GM19328 (cell line): Measurements from ENCODE around the gene RAC2.
"Not testable (repeated sequence)": the region's sequence is repeated elsewhere in the genome, so short reads cannot be mapped to it uniquely, and the experiment has no call there.

ENCODE experiments used
- ATAC-seq: cut with Tn5 transposase; IDR thresholded peaks from one replicate; pipeline ENCODE4 v1.9.1; 2021; ENCODE audit warnings: mild to moderate bottlenecking, moderate library complexity; ENCODE audit not compliant: unreplicated experiment

The RAC2 gene

DNA sequence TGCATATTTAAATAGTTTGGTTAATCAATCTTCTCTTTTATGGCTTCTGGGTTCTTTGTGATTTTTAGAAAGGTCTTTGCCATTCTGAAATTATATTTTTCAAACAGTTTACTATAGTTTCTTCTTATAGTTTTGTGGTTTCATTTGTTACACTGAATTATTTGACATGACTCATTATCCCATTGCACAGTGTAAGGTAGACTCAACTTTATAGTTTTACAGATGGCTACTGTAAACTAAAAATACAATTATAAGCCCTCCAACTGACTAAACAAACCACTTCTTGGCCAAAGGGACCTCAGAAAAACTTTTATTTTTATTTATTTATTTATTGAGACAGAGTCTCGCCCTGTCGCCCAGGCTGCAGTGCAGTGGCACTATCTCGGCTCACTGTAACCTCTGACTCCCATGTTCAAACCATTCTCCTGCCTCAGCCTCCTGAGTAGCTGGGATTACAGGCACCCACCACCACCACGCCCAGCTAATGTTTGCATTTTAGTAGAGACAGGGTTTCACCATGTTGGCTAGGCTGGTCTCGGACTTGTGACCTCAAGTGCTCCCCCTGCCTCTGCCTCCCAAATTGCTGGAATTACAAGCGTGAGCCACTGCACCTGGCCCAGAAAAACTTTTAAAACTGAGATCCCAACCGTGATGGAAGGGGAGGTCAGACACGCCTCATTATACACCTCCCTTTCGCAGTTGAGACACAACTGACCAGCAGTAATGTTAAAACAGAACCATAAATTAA is 14.1 kb upstream of the RAC2 start:
- ATAC-seq = no peak

DNA sequence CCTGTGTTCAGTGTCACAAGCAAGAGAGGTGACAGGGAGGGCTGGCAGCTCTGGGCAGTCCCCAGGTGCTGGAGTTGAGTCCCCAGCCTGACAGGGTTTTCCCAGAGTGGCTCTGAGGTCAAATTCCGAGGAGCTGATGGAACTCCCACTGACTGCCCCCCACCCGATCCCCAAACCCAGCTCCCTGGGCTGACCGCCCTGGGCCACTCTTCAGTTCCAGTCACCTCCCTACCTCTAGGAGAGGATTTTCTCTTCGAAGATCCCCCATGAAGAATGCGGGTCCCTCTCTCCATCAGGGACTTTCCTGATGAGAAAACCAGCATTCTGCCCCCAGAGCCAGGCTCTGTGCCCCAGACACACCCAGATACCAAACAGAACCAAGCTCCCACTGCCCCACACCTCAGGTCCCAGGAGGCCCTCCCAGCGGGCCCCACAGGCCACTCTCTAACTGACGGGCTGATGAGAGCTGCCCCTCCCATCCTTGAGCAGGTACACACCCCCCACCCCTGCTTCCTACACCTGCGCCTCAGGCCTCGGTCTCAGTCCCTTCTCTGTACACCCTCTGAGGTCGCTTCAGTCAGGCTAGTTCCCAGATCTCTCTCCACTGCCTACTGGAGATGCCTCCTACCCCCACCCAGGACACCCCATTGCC is 12.1 kb upstream of the RAC2 start:
- ATAC-seq = no peak

DNA sequence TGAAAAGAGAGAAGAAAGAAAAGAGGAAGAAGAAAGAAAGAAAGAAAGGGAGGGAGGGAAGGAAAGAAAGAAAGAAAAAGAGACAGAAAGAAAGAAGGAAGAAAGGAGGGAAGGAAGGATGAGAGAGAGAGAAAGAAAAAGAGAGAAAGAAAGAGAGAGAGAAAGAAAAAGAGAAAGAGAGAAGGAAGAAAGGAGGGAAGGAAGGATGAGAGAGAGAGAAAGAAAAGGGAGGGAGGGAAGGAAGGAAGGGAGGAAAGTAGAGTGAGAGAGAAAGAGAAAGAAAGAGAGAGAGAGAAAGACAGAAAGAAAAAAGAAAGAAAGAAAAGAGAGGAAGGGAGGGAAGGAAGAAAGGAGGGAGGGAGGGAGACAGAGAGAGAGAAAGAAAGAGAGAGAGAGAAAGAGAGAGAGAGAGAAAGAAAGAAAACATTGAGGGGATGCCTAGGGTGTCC is 11.5 kb upstream of the RAC2 start:
- no peak for ATAC-seq

DNA sequence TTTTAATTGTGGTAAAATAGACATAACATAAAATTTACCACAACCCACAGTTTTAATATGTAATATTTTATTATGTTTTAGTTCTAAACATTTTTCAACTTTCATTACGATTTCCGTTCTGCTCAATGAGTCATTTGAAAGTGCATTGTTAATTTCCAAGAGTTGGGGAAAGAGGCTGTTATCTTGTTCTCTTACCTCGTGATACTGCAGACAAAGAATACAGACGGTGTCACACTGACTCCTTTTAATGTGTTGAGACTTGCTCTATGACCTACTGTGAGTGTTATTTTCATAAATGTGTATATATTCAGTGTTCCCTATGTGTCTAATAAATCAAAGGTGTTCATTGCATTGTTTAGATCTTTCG is 10.8 kb upstream of the RAC2 start:
- no peak for ATAC-seq

DNA sequence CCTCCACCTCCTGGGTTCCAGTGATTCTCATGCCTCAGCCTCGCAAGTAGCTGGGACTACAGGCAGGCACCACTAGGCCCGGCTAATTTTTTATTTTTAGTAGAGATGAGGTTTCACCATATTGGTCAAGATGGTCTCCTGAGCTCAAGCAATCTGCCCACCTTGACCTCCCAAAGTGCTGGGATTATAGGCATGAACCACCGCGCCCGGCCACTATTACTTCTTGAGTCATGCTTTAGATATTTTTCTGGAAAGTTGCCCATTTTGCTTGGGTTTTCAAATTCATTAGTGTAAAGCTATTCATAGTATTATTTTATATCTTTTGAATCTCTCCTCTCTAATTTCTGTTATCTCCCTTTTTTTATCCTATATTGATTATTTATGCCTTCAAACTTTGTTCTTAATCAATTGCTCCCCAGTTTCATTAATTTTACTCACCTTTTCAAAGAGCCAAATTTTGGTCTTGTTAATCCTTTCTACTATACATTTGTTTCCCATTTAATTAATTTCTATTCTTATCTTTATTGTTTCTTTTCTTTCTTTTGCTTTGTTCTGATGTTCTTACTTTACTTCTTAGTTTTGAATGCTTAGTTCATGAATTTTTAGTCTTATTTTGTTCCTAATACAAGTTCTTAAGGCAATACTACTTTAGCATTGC is 10.3 kb upstream of the RAC2 start:
- no peak for ATAC-seq

DNA sequence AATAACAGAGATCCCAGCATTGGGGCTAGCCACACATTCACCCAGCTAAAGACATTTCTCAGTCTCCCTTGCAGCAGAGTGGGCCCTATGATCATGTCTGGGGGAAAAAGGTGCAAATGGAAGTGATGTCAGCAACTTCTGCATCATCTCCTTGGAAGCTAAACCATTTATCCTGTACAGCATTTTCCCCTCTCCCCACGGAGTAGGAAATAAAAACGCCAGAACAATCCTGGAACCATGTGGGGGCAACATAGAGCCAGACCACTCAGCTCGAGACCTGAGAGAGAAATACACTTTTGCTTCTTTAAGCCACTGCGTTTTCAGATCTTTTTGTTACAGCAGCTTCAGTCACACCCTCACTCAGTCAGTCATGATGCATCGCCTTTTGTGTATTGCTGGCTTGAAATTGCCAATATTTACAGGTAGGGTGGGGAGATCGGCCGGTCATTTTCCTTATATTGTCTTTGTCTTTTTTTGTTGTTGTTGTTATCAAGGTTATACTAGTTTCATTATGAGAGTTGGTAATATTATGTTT is 9.1 kb upstream of the RAC2 start:
- ATAC-seq = no peak

DNA sequence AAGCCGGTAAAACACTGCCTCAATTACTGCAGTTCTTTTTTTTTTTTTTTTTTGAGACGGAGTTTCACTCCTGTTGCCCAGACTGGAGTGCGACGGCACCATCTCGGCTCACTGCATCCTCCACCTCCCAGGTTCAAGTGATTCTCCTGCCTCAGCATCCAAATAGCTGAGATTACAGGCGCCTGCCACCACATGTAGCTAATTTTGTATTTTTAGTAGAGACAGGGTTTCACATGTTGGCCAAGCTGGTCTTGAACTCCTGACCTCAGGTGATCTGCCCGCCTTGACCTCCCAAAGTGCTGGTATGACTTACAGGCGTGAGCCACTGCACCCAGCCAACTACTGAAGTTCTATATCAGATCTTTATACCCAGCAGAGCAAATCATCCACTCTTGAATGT is 7.8 kb upstream of the RAC2 start:
- ATAC-seq = not testable (repeated sequence)

DNA sequence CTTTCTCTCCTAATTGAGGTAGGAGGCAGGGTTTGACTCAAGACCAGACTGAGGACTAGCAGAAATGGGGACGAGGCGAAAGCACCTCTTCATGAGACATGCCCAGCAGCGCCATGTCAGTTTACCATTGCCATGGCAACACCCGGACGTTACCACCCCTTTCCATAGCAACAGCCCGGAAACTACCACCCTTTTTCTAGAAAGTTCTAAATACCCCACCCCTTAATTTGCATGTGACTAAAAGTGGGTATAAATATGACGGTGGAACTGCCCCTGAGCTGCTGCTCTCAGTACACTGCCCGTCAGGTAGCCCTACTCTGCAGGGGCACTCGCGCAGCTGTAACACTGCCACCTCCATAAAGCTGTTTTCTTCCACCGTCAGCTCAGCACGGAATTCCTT is 5.9 kb upstream of the RAC2 start:
- ATAC-seq = no peak

DNA sequence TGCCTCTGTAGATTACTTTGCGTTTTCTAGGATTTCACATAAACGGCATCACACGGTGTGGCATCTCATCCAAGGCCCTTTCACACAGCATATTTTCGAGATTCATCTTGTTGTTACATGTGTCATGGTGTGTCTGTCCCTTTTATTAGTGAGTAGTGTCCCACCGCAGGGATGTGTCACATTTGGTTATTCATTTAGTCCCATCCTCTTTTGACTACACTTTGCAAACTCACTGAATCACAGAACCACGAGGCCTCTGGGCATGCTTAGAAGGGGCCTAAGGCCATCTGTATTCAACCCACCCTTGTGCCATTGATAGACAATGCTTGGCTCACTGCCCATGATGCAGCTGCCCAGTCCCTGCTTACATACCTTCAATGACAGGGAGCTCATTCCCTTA is 4.2 kb upstream of the RAC2 start:
- no peak for ATAC-seq

DNA sequence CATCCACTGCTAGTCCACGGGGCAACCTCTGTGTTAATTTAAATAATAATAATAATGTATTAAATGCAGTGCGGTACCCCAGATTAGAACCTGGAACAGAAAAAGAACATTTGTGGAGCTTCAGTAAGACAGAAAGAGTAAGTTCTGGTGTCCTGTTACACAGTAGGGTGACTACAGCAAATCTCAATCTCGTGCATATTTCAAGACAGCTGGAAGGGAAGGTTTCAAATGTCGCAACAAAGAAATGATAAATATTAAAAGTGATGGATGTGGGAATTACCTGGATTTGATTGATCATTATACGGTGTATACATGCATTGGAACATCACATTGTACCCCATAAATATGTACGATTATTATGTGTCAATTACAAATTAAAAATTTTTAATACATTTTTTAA is 1.7 kb upstream of the RAC2 start:
- ATAC-seq = no peak

DNA sequence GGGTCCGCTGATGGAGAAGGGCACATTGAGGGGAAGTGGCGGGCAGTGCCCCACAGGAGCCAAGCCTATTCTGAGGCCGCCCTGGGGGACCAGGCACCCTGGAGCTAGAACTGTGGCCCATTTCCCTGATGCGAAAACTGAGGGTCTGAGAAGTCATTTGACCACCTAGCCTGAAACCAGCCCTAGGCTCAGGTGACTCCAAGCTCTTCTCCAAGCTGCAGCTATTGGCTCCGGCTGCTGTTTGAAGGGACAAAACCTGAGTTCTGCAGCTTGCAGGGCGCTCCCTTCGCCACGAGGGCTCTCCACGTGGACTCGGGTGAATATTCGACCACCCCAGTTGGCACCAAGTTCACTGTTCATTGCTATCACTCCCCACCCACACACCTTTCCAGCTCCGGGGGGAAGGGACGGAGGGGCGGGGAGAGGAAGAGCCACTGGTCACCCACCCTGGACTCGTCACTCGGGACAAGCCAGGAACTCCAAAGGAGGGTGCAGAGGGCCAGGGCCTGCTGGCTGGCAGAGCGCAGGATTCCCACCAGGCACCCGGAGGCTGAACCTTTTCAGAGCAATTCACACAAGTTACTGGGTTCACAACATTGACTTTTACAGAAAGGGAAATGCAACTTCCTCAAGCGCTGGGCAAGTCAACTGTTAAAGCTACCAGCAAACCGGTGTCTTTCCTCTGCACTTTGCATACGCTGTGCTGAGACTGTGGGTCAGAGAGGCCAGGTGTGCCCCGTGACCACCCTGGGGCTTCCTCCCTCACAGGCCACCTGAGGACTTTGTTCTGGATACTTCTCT is 1.1 kb upstream of the RAC2 start:
- ATAC-seq = no peak

DNA sequence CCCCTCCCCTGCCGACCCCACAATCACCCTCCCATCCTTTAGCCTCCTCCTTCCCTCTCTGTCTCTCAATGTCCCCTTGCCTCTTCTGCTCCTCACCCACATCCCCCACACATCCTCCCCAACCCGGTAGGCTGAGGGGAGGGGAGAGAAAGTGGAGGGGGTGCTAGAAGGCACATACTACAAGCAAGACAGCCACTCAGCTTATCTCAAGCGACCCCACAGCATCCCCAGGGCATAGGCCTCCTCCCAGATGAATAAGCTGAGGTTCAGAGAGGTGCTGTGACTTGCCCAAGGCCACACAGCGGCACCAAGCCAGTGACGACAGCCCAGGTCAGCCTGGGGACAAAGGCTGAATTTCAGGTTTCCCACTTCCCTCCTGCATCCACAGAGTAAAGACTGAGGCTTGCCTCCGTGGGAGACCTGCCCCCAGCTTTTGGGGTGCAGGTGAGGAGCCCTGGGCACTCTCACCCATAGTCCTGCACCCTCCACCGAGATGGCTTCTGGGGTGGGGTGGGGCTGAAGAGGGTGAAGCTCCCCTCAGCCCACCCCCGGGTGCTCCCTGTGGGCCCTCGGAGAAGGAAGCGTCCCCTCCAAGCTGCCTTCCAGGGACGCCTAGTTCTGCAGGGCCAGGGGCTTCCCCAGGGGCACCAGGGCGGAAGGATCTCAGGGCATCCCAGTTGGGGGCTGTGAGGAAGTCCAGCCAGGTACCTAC is 511 bp downstream of the RAC2 start:
- ATAC-seq = no peak

DNA sequence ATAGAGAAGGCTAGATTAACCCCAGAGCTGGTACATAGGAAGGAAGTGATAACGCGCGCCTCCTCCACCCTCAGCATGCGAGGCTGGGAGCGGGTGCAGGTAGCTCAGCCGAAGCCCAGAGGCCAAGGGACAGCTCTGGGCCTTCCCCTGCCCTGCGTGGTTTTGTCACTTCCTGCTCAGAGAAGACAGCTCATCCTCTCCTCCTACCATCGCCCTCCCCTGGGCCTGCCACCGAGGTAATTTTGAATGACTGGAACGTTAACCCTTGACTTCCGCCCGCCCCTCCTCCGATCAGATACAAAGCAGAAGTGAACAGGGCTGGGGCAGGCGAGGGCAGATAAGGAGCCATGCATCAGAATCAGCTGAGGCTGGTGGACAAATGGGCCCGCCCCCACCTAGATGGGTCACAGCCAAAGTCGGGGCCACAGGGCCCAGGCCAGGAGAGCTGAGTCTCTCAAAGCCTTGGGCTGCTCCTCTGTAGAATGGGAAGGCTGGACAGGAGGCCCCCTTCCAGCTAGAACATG is 1.6 kb downstream of the RAC2 start:
- ATAC-seq = peak; percentile 66

DNA sequence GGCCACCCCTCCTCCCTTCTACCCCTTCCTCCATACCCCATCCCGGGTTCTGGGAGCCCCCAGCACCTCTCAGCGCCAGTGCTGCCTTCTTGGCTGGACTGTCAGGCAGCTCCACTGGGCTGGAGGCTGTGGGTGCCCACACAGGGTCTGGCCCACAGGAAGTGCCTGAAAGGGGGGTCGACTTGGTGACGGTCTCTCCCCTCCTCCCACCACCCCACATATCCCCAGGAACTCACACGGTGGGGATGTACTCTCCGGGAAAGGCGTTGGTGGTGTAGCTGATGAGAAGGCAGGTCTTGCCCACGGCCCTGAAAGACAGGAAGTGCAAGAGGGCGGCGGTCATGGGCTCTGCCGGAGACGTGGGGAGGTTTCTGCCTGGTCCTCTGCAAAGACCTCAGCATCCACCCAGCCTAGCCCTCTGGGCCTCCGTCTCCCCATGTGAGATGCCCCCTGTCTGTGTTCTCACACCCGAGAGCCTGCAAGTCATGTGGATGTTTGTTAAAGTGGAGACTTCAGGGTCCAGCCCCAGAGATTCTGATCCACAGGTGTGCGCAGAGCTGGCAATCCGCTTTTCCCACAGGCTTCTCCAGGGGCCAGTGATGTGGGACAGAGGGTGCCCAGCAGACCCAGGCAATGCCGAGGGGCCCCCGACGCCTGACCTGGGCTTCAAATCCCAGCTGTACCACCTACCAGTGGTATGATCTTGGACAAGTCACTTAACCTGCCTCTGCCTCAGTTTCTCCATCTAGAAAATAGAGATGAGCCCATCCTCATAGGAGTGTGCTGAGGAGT is 2.5 kb downstream of the RAC2 start:
- no peak for ATAC-seq

DNA sequence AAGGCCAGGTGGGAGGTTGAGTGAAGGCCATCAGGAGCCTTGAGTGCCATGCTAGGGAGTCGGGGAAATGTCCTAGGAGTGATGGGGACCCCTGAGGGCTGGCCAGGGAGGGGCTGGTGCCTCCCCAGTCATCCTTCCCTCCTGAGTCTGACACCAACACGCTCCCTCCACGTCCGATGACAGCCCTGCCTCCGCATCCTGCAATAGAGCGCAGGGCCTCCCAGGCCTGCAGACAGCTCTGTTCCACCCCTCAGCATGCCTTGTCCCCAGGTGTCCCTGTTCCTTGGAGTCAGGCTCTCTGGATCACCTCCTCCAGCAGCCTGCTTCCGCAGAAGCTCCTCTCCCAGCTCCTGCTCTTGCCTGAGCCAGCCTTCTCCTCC is 3.1 kb downstream of the RAC2 start:
- ATAC-seq = no peak

DNA sequence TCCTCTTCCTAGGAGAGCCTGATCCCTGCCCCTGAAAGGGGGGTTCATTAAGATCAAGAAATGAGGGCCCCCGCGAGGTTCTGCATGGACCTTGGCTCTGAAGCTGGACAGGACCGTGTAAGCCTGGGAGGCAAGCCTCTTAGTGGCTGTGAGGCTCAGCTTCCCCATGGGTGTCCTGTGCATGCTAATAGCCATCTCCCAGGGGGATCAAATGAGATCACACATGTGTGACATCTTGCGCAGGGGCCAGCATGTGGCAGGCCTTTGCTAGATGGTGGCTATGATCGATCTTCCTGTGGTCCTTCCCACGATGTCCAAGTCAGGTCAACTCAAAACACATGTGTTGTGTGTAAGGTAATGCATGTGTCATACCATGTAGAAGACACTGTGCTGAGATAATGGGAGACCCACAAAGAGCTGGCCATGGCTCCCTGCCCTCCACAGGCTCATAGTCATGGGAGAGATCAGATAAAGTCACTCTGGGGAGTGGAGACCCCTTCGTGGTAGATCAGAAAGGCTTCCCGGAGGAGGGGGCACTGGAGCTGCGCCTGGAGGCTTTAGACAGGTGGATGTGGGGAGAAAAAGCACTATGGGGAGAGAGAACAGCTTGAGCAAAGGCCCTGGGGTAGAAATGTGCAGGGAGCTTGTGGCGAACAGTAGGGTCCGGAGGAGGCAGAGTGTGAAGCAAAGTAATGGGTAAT is 3.7 kb downstream of the RAC2 start:
- no peak for ATAC-seq

DNA sequence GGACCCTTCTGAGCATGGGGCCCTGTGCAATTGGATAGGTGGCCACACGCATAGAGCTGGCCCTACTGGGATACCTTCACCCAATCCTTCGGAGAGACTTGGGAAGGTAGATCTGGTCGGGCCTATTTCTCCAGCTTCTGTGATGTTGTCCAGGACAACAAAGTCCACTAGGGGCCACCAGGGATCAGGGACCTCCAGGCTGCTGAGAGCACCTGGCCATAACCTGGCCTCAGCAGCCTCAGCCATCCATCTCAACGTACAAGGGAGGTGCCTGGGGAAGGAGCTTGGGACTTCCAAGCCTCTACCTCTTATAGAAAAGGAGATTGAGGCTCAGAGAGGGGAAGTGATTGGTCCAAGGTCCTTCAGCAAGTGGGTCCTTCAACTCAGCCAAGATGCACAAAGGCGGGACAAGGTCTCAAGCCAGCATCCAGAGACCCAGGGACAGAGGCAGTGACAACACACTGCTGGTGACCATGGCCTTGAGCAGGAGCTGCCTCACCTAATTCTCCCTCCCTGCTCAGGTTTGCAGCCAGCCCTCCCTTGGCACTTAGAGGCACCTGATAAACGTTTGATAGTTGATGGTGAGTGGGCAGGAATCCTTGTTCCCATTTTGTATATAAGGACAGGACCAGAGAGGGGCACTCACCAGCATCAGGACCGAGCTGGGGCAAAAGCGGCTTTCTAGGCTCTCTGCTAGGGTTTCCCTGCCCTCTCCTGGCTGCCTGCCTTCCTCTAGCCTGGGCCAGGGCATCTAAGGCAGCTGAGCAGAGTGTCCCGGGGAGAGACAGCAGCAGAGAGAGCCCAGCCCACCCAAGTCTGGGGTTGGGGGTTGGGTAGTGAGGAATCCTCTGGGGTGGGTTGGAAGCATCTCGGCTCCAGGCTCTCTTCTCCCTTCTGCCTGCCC is 4.5 kb downstream of the RAC2 start:
- no peak for ATAC-seq
